Measurements from ENCODE around the gene ZNF619.

The ZNF619 gene

GRCh38 chr3:40523781-40524180, 46.9 kb downstream of the ZNF619 start:
- TF ChIP-seq CTCF (IDR thresholded peaks at IDR 0.05; ENCODE audit: control insufficient read depth, extremely low read depth, insufficient read depth), result no peak
- peak; percentile 15 for DNase-seq (ENCODE audit: low read depth)
- peak overlapping the region; percentile 69 for H3K4me3 ChIP-seq (ENCODE audit: low read depth, low read length)

DNA sequence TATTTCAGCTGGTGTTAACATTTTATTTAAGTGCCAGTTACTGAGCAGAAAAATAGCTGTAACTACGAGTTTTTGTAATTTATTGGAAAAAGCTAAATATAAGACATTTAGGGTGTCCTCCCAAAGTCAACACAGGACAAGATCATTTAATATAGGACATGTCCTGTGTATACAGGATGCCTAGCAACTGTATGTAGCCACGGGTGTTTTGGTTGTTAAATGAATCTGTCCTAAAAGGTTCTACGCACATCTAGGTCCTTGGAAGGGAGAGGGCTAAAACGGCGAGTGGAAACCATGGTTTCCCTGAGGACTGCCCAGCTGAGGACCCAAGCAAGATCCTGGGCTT, 47.3 kb downstream of the ZNF619 start:
- TF ChIP-seq CTCF (IDR thresholded peaks at IDR 0.05; ENCODE audit: control insufficient read depth, extremely low read depth, insufficient read depth), result no peak
- DNase-seq (ENCODE audit: low read depth), result peak; percentile 1
- H3K4me3 ChIP-seq (ENCODE audit: low read depth, low read length), result peak overlapping the region; percentile 69

DNA sequence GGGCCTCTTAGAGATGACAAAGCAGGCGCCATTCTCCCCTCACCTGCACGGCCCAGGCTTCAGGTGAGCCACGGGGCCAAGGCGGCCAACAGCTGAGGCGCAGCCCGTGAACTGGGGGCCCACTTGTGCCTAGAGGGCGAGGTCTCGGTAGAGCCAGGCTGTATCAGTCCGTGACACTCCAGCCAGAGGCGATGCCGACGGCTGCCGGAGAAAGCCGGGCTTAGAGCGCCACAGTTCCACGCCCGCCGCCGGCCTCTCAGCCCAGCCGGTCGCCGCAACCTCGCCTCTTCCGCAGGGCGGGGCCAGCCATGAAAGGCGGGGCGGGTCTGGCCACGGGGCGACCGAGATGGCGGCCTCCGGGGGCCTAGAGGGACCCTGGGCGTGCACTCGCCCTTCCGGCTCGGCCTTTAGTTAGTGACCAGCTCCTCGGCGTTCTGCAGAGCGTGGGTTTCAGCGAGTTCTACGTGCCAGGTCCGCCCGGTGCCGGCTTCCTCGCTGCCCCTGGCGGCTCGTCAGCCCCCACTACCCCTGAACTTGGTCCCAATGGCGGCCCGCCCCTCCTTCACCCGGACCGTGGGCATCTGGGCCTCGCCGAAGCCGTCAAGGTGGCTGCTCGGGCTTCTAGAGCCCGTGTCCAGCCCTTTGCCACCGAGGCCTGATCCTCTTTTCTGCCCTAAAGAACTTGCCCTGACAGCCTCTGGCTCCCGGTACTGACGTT, 47.8 kb downstream of the ZNF619 start, which contains the start of gene ZNF621:
ZNF621 (plus strand) TSS at position 393 of the 718 bp plus-strand sequence. CDS start 881 bp downstream, outside the sequence.
- TF ChIP-seq CTCF (IDR thresholded peaks at IDR 0.05; ENCODE audit: control insufficient read depth, extremely low read depth, insufficient read depth), result peak; percentile 15; the same call in 1 of the 2 replicates
- peak within 1 kb of the TSS; percentile 69 for H3K4me3 ChIP-seq (ENCODE audit: low read depth, low read length)
- DNase-seq (ENCODE audit: low read depth), result peak; percentile 49

- no peak for TF ChIP-seq CTCF (IDR thresholded peaks at IDR 0.05; ENCODE audit: control insufficient read depth, extremely low read depth, insufficient read depth)
- no peak overlapping the region for H3K4me3 ChIP-seq (ENCODE audit: low read depth, low read length)
- no peak for DNase-seq (ENCODE audit: low read depth)
These were observed 51.5 kb downstream of the ZNF619 start for GRCh38 chr3:40528426-40528825.

DNA sequence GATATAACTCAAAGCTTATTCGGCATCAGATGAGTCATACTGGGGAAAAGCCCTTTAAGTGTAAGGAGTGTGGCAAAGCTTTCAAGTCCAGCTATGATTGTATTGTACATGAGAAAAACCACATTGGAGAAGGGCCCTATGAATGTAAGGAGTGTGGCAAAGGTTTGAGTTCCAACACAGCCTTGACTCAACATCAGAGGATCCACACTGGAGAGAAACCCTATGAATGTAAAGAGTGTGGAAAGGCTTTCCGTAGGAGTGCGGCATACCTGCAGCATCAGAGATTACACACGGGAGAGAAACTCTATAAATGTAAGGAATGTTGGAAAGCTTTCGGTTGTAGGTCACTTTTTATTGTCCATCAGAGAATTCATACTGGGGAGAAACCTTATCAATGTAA, 55.3 kb downstream of the ZNF619 start:
- no peak for TF ChIP-seq CTCF (IDR thresholded peaks at IDR 0.05; ENCODE audit: control insufficient read depth, extremely low read depth, insufficient read depth)
- DNase-seq (ENCODE audit: low read depth), result no peak
- H3K4me3 ChIP-seq (ENCODE audit: low read depth, low read length), result no peak overlapping the region

- no peak for DNase-seq (ENCODE audit: low read depth)
- H3K4me3 ChIP-seq (ENCODE audit: low read depth, low read length), result no peak overlapping the region
- no peak for TF ChIP-seq CTCF (IDR thresholded peaks at IDR 0.05; ENCODE audit: control insufficient read depth, extremely low read depth, insufficient read depth)
These were observed 57.4 kb downstream of the ZNF619 start for GRCh38 chr3:40534283-40534682.
